ENCODE results near the gene OXER1.

GRCh38 chr2:42743659-42743990 lies 20.3 kb downstream of the OXER1 start:
- no peak for TF ChIP-seq POLR2A (IDR thresholded peaks at IDR 0.05)
- TF ChIP-seq, protein P1, sequence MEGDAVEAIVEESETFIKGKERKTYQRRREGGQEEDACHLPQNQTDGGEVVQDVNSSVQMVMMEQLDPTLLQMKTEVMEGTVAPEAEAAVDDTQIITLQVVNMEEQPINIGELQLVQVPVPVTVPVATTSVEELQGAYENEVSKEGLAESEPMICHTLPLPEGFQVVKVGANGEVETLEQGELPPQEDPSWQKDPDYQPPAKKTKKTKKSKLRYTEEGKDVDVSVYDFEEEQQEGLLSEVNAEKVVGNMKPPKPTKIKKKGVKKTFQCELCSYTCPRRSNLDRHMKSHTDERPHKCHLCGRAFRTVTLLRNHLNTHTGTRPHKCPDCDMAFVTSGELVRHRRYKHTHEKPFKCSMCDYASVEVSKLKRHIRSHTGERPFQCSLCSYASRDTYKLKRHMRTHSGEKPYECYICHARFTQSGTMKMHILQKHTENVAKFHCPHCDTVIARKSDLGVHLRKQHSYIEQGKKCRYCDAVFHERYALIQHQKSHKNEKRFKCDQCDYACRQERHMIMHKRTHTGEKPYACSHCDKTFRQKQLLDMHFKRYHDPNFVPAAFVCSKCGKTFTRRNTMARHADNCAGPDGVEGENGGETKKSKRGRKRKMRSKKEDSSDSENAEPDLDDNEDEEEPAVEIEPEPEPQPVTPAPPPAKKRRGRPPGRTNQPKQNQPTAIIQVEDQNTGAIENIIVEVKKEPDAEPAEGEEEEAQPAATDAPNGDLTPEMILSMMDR (IDR thresholded peaks at IDR 0.05) = no peak

All from lower leg skin (tissue), 3 donors.